Stimulated activated naive CD8-positive, alpha-beta T cell treated with anti-CD3 and anti-CD28 coated beads, Interleukin-15, Interleukin-2, amounts not matched to agents 100 U/mL and 50 U/mL, for 24 hours (primary cell): ENCODE results near the gene AATF.

ENCODE experiments used
- ATAC-seq: fragments of 150-1000 bp; cut with Tn5 transposase; one replicate; pipeline ENCODE4 v1.10.0; 2021
- DNase-seq: peaks from one replicate; pipeline ENCODE4 v3.0.0; 2021

The AATF gene

DNA sequence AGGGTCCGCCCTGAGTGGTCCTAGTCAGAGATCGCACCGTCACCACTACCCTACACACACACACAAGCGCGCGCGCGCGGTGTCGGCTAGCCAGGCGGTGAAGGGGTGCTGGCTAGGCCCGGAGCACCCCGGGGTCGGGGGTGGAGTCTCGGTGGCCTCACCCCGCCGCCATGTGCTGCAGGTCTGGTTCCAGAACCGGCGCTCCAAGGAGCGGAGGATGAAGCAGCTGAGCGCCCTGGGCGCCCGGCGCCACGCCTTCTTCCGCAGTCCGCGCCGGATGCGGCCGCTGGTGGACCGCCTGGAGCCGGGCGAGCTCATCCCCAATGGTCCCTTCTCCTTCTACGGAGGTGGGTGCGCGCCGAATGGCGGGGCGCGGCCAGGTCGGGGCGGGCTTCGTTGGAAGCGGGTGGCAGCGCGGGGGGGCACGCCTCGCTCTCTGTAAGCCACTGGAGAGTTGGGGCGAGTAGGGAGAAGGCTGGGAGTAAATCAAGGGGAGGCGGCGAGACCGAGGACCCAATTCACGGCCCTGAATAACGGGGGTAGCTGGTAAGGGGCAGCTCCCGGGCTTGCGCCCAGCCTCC is 6.6 kb upstream of the AATF start:
- ATAC-seq (no peak), DNase-seq (no peak)

DNA sequence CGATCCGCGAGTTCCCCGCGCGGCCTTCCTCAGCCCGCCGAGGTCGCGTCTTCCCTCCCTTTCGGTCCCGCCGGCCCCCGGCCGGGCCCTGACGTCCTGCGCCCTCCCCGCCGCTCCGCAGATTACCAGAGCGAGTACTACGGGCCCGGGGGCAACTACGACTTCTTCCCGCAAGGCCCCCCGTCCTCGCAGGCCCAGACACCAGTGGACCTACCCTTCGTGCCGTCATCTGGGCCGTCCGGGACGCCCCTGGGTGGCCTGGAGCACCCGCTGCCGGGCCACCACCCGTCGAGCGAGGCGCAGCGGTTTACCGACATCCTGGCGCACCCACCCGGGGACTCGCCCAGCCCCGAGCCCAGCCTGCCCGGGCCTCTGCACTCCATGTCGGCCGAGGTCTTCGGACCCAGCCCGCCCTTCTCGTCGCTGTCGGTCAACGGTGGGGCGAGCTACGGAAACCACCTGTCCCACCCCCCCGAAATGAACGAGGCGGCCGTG is 6.1 kb upstream of the AATF start:
- no peak for ATAC-seq
- DNase-seq, result no peak

DNA sequence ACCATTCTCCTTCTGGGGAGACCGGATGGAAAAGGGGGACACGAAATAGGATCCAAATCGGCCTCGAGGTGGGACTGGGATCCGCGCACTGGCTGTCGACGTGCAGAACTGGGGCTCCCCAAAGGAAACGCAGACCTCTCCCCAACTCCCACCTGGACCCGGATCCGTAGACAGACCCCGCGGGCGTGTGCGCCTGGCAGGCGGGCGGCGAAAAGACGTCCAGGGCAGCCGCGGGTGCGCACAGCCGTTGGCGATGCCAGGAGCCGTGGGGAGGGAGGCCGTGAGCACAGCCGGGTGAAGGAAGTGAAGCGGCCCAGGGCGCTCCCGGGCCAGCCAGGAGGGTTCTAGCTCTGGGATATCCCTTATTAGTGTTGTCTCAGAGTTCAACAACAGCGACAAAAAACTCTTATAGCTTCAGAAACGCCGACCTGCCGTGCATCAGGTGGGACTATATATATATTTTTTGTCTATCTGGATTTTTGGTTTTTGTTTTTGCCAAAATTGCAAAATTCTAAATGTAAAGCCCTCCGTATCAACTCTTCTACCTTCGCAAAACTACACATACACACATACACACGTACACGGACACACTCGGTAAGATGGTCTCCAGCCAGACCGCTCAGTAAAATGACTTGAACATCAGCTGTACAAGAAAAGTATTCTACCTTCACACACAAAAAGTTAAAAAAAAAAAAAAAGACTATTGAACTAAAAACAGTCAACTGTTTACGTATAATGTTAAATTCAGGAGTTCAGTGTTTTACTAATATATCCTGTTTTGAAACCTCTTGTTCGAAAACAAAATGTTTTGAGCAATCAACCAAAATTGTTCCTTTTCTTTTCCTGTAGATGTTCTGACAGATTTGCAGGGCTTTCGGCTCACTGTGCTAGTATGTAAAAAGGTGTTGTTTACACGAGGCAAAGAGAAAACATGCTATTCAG is 5.2 kb upstream of the AATF start:
- ATAC-seq (no peak), DNase-seq (peak; percentile 24)

DNA sequence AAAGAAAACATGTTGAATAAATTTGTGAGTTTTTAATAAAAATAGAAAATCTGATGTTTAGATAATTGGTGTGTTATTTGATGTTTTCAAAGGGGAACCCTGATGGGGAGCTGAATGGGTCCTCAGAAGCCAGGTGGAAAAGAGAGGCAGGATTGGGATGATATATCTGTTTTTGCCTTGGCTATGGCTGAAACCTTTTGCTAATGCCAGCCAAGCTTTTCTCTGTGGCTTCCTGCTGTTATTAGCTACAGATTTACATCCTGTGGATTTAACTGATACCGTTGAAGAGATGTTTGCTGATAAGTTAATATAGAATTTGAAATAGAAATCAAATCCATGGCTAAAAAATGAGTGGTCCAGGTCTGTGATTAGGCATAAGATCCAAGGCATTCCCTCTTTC is 4.2 kb upstream of the AATF start:
- ATAC-seq, result no peak
- no peak for DNase-seq

DNA sequence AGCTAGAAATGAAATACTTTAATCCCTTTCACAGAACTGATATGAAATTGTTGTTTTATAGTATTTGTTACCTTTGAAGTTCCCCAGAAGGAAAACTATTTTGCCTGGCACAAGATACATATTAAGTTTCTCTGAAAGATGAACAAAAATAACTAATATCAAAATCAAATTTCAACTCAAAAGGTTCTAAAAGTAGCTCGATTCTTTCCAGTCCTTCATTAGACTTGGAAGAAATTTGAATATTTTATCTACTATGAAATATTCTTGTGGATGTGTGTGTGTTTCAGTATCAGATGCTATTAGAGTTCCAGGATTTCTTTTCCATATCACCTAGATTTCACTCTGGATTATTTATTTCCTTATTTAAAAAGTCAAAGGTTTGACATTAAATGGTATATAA is 3.6 kb upstream of the AATF start:
- DNase-seq (no peak), ATAC-seq (no peak)

DNA sequence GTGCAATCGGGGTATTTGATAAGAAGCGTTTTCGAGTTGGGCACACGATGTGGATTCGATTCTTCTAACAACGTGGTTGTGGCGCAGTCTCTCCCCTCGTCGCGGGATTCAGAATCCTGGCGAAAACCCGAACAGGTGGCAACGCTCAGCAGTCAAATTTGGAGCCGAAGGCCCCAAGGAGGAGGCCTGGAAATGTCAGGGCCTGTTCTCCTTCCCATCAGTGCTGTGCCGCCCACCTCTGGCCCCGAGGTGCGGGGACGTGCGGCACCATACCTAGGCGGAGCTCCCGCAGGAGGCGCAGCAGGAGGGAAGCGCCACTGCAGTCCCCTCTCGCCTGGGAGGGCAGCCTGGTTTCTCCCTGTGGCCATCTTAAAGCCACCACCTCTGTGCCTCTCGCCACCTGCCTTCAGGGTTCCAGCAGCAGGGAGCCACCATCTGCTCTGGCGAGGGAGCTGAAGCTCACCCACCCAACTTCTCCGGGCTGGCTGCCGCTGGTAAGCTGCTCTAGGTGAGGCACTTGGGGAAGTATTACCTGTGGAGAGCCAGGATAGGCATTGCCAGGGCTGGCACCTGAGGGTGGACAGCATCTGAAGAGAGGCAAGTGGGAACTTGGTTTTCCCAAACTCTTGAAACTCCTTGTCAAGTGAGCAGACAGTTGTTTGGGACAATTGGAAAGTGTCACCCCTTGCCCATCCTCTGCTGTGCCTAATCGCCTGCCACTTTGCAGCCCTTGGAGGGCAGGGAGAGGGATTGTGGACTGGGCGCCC is 2.6 kb upstream of the AATF start:
- ATAC-seq (no peak), DNase-seq (no peak)

DNA sequence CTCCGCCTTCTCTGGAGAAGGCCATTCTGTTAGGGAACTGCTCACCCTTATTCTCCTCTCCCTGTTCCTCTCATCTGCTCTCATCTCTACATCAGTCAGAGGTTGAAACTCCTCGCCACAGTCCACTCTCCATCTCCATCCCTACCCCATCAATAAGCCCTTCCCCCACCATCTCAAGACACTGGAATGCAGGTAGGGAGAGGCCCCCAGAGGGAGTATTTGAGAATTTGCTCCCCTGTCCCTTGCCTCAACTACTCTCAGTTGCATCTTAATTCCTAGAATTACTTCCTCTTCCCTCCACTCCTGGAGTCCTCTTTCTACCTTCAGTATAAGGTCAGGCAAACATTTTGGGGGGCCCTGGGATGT is 2.0 kb upstream of the AATF start:
- ATAC-seq, result no peak
- no peak for DNase-seq

DNA sequence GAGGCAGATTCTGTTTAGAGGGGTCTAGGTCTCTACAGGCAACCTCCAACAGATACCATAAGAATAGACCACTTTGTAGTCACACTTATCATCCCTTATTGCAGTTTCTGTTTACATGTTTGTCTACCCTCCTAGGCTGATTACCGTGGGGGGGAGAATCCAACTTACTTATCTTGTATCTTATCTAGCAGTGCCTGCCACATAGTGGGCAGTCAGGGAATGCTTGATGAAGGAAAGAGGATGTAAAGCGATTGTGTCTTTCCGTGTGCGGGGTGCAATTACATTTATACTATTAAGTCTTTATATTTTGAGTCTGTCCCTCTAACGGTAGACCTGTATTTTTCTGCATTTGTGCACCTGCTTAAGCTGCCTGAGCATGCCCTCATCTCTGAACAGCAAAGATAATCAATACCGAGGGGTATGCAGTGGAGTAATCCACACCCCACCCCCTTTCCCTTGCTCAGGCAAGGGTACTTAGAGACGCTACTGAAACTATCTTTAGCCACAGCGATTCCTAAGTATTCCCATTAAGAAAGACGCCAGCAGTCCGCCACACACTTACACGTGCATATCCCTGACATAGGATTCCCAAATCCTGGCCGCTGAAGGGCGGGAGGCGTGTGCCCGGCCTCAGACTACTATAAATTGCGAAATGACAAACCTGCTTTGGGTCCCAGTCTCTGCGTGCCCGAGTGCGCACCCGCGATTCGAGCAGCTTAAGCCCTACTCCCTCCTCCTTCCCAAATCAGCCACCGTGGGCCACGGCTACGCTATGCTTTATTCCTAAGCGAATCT is 635 bp upstream of the AATF start:
- ATAC-seq (no peak), DNase-seq (no peak)

DNA sequence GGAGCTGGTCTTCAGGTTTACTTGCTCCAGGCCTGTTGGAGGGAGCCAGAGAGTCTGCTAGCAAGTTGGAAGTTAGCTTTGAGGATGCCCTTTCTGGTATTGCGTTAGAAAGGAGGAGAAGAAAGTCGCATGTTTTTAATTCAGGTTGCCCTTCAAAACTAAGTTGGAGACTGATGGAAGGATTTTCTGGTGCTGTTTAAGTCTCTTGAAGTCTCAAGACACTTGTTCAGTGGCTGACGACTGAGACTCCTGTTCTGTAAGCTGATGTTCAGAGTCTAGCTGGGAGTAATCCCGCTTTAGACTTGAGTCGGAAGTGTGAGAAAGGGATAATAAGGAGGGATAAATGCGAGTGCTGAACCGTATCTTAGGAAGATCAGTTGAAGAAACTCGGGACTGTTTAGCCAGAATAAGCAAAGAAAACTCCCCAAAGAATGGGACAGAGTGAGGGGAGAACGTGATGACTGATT is 740 bp downstream of the AATF start:
- ATAC-seq (no peak), DNase-seq (no peak)

DNA sequence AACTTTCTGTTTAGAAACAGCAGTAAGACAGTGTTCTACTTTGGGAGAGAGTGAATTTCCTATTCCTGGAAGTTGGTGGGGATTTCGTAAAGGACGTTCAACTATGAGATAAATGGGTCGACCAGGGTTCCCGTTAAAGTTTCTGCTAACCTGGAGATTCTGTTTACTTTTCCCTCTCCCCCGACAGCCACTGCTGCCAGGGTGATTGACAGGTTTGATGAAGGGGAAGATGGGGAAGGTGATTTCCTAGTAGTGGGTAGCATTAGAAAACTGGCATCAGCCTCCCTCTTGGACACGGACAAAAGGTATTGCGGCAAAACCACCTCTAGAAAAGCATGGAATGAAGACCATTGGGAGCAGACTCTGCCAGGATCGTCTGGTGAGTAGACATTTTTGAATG is 1.3 kb downstream of the AATF start:
- DNase-seq (no peak), ATAC-seq (no peak)

DNA sequence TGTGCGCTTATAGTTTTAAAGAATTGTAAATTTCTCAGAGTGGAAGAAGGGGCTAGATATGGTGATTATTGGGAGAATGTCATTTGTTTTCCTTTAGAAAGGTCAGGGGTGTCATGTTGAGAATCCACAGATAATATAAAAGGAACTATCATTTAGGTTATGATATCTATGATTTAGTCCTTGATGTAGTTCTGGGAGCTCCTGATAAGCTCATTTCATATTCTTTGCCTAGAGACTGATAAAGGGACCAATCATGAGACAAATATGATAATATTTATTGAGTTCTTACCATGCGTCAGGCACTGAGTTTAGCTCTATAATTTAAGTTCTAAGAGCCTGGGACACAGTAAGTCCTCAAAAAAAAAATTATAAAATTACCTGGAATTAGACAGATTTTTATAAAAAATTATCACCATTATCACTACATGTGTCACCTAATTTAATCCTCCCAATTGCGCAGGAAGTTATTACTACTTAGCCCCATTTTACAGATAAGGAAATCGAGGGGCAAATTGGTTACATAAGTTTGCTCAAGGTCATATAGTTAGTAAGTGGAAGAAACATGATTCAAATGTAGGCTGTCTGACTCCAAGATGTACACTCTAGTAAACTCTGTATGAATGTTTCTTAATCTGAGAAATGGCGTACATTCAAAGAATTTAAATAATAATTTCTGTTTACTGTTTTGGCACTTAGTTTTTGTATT is 2.5 kb downstream of the AATF start:
- no peak for DNase-seq
- ATAC-seq, result no peak

DNA sequence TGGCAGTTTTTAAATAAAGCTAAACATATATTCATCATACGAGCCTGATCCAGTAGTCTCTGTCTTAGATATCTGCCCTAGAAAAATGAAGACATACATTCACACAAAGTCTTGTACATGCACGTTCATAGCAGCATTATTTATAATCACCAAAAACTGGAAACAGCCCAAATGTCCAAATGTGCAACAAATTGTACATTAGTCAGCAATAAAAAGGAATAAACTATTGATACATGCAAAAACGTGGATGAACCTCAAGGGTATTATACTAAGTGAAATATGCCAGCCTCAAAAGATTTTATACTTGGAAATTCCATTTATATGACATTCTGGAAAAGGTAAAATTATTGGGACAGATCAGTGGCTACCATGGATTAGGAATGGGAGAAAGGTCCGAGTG is 22.8 kb downstream of the AATF start:
- DNase-seq (no peak), ATAC-seq (no peak)

DNA sequence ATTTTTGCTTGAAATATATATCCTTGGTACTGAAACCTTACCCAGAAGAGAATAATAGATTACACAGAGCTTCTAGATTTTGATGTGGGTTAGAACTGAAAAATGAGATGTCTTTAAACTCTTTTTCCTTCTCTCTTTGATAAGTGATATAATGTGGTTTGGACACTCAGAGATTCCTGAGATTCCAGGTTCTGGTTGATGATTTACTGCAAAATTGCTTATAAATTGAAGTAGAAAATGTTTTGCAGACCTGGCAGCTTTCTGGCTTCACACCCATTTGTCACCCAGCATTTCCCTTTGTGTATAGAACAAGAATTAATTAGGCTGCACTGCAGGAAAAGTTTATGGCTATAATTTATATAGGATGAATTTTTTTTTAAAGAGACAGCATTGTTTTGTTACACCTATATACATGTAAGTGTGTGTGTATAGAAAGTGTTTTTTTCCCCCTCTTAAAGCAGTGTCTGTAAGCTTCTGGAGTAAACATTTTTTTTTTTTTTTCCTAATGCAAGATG is 23.5 kb downstream of the AATF start:
- DNase-seq (no peak), ATAC-seq (no peak)

DNA sequence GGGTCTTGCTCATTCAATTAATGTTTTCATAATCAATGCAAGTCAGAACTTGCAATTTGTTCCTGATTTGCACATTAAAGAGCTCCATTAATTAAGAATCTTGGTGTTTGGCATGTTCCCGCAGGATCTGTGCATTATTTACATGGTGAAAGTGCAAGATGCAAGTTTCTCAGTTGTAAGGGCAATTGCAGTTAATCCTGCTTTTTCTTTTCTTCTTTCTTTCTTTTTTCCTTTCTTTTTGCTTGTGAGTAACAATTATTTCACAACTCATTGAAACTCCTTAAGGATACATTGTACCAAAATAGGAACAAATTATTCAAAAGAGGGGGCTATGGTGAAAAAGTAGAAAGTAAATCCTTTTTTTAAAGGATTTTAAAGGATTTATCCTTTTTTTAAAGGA is 24.2 kb downstream of the AATF start:
- no peak for ATAC-seq
- DNase-seq, result no peak

DNA sequence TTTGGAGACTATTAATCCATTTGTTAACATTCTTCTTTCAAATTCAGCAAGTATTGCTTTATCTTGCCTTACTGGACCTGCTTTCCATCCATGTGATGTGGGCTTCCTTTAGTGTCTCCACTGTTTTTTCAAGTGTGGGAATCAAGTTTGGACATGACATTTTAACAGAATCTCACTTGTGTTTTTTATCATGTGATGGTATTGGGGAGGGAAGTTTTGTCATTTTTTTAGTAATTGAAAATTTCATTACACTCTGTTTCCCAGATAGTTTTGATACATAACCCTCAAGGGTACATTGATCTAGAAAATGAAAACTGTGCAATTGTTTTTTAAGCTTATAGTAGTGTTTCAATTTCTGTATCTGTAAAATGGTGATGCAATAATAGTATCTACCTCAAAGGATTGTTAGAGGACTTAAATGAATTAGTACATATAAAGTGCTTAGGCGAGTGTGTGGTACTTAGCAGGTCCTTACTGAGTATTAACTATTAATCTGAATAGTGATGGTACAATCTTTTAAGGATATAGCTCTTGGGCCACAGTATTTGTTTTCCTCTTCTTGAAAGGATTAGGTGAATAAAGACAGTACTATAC is 27.3 kb downstream of the AATF start:
- ATAC-seq, result no peak
- DNase-seq, result no peak

DNA sequence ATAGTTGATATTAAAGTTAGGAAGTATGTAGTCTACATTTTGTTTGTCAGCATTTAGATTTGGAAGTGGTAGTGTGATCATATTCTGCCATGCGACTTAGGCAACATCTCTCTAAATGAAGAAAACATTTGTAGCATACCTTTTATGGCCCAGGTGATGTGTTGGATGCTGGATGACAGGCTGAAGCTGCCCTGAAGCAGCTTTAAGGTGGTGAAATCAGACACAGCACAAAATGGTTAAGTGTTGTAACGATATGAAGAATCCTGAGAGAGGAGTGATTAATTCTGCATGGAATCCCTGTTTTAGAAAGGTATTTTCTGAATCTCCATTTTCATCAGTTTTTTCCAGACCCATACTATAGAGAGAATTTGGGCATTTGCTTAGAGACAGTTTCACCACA is 28.3 kb downstream of the AATF start:
- DNase-seq (no peak), ATAC-seq (no peak)

DNA sequence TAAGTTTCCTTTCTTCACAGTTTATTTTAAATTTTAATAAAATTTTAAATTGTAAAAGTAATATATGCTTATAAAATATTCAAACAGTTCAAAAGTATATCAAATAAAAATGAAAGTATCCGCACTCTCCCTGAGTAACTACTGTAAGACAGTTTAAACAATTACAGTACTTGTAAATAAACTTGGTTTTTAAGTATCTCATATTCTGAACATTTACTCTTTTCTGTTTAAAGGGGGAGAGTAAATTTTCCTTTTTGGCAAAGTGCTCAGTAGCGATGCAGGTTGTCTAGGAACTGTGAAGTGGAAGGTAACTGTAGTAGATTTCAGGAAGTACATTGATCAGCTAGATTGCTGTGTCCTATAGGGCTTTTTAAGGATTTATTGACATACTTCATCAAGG is 28.8 kb downstream of the AATF start:
- ATAC-seq (no peak), DNase-seq (no peak)

DNA sequence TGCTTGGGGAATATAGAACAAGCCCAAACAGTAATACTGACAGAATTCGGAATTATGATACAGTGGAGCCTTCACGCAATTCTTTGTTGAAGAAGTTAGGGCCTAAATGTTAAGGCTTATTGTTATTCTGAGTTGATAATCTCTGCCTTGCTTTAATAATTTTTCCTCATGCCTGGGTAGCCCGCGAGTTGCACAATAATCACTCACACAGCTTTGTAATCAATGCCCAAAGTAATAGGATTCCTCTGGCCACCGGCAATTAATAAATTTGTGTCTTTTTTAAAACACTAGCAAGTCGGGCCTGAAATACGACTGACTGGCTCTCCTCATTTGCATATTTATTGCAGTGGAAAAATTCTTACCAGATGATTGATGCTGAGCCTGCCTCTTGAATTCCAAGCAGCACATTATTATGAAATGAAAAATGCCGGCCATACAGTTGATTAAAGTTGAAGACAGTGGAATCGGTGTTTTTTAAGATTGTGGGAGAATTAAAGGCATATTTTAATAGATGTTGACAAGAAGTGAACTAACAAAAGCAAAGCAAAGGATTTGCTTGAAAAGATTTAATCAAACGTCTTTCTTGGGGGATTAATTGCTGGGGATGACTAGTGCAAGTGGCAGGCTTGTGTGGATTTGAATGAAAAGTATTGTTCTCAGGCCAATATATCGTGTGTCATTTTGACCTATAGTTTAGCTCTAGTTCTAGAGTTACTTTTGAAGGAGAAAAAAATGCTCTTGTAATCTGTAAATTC is 30.2 kb downstream of the AATF start:
- ATAC-seq, result no peak
- no peak for DNase-seq

DNA sequence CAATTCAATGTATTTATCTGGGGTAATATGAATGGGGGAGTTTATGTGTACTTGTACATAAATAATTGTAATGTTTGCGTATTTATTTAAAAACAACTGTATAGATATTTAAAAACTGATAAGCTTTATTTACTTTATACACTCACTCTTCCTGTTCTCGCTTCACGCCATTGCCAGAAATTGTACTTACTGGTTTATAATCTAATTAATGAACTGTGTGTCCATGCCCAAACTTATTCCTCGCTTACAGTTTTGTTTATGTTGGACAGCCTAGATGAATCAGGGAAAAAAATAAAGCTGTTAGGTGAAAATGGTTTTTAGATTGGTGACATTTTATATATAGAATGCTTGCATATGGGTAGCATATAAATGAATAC is 30.8 kb downstream of the AATF start:
- ATAC-seq (no peak), DNase-seq (no peak)

DNA sequence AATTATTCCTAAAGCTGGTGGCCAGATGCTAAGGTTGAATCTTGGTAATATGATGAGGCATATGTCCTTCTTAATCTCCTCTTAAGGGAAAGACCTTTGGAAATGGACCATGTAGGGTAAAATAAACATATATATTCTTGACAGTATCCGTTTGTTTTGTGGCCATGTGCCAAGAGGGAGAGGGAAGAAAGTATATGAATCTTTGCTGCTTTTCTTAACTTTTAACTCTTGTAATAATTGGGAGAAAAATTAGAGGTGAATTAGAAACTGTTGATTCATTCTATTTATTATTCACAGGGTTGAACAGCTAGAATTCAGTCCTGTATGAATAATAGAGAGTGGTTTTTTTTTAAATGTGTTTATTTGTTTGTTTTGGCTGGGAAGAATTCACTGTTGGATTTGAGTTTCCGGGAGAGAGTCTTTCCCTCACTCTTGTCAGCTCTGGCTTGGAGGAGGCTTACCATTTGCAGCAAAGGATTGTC is 31.6 kb downstream of the AATF start:
- ATAC-seq, result no peak
- DNase-seq, result no peak
